NCI-H2171 (cell line): Measurements from ENCODE around the gene TOR1AIP1.
"Not testable (repeated sequence)": the region's sequence is repeated elsewhere in the genome, so short reads cannot be mapped to it uniquely, and the experiment has no call there.

Source experiments
- DNase-seq: peaks from one replicate; lab custom pipeline; 2025; lab: John Stamatoyannopoulos, UW

TOR1AIP1 gene, protein sequence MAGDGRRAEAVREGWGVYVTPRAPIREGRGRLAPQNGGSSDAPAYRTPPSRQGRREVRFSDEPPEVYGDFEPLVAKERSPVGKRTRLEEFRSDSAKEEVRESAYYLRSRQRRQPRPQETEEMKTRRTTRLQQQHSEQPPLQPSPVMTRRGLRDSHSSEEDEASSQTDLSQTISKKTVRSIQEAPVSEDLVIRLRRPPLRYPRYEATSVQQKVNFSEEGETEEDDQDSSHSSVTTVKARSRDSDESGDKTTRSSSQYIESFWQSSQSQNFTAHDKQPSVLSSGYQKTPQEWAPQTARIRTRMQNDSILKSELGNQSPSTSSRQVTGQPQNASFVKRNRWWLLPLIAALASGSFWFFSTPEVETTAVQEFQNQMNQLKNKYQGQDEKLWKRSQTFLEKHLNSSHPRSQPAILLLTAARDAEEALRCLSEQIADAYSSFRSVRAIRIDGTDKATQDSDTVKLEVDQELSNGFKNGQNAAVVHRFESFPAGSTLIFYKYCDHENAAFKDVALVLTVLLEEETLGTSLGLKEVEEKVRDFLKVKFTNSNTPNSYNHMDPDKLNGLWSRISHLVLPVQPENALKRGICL

DNA sequence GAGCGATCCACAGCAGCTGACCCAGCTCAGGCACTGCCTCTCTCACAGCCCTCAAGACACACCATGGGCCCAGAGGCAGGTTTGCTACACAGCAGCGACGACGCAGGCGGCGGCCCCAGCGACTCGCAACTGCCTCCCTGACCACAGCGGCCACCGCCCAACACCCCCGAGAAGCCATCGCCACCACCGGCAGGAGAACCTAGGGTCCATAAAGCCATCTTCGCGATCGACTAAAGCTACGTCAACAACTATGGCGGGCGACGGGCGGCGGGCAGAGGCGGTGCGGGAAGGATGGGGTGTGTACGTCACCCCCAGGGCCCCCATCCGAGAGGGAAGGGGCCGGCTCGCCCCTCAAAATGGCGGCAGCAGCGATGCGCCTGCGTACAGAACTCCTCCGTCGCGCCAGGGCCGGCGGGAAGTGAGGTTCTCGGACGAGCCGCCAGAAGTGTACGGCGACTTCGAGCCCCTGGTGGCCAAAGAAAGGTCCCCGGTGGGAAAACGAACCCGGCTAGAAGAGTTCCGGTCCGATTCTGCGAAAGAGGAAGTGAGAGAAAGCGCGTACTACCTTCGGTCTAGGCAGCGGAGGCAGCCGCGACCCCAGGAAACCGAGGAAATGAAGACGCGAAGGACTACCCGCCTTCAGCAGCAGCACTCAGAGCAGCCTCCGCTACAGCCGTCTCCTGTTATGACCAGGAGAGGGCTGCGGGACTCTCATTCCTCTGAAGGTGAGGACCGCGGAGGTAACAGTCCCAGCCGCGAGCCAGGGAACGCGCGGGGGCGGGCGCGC, at the start of gene TOR1AIP1:
Gene TOR1AIP1, plus strand, starts transcription at position 33 of the 787 bp plus-strand sequence. Its CDS starts 218 bp downstream, at position 251.
- peak; percentile 95 for DNase-seq

GRCh38 chr1:179836686-179837445, 45.2 kb upstream of the TOR1AIP1 start:
- DNase-seq, result not testable (repeated sequence)

DNA sequence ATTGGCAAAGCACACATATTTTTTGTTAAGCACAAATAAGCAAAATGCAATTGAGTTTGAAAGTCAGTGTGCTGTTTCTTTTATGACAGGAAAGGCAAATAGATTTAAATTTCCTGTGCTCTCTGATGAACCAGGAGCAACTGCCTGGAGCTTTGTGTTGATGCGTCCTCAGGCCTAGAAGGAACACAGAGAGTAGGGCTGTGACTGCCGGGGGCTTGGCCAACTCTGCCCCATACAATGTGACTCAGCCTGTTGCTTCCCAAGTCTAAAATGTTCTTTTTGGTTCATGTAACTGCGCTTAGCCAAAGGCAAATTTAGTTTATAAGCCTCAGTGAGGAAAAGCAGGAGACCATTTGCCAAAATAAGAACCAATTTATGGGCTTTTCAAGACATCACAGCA, 42.0 kb upstream of the TOR1AIP1 start:
- no peak for DNase-seq

- no peak for DNase-seq
Measured at GRCh38 chr1:179848233-179848632, 33.9 kb upstream of the TOR1AIP1 start.

GRCh38 chr1:179853102-179853501, 29.0 kb upstream of the TOR1AIP1 start:
- no peak for DNase-seq

DNA sequence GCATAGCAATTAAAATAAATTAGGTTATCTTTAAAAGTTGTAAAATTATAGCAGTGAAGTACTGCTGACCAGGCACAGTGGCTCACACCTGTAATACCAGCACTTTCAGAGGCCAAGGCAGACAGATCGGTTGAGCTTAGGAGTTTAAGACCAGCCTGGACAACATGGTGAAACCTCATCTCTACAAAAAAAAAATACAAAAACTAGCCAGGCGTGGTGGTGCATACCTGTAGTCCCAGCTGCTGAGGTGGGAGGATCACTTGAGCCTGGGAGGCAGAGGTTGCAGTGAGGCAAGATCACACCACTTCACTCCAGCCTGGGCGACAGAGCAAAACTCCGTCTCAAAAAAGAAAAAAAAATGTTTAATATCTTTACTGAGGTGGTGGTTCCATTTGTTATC, 26.3 kb upstream of the TOR1AIP1 start:
- not testable (repeated sequence) for DNase-seq

DNA sequence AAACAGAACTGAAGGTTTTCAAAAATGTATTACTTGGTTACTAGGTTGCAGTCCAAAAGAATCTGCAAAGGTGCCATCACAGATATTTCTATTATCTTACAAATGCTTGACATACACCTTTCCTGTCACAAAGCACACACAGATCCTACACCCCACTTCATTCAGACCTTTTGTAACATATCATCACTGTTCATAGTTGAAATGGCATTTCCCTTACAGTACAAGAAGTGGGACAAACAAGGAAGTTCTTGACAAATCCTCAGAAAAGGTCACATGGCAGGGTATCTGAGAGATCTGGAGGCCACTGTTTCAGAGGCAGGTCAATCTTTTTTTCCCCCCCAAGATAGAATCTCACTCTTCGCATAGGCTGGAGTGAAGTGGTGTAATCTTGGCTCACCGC, 25.8 kb upstream of the TOR1AIP1 start:
- no peak for DNase-seq

DNA sequence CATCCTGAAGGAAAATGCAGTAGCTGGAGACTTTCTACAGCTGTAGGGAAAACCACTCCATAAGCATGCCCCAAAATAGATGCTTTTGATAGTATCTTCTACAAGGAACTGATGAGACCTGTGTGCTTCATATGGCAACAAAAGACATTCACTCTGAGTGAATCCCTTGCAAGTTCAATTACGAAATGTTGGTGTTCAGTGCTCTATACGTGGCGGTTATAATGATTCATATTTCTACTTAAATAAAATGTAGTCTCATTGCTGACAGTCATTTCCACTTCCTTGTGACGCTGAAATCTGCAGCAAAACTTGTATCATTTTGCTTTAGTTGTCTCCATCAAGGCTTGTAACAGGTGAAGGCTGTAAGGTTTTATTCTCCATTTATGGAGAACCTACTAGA, 25.1 kb upstream of the TOR1AIP1 start:
- no peak for DNase-seq

DNA sequence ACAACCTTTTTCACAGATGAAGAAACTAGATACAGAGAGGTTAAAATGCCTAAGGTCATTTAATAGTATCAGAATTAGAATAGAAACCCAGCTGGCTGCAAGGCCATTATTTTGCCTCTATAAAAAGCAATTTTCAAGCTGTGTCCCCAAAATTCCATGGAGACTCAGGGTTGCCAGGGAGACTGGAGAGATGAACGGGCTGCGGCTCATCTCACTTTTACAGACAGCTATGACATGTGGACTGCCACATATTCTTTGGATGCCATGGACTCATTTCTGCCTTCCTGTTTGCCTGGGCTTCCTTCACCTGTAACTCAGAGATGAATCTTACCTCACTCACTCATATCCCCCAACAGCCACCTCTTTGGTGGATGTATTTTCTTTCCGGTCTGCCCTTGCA, 21.4 kb upstream of the TOR1AIP1 start:
- DNase-seq, result no peak

DNA sequence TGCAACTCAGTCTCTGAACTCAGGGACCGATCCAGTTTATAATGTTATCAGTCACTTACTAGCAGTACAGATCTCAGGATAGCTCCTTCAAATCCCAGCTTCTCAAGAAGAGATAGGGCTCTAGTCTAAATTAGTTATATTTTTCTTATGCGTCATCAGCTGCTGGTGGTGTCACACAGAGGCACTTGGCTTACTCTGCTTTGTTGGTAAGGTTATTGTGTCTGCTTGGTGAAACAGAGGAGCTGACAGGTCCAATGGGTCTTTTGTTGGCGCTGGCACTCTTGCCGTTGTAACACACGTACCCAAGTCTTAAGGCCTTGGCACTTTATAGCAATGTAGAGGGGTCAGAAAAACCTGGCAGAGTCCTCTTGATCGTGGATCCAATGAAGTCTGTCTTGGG, 16.7 kb upstream of the TOR1AIP1 start:
- DNase-seq, result no peak

GRCh38 chr1:179866616-179867015, 15.5 kb upstream of the TOR1AIP1 start:
- no peak for DNase-seq

DNA sequence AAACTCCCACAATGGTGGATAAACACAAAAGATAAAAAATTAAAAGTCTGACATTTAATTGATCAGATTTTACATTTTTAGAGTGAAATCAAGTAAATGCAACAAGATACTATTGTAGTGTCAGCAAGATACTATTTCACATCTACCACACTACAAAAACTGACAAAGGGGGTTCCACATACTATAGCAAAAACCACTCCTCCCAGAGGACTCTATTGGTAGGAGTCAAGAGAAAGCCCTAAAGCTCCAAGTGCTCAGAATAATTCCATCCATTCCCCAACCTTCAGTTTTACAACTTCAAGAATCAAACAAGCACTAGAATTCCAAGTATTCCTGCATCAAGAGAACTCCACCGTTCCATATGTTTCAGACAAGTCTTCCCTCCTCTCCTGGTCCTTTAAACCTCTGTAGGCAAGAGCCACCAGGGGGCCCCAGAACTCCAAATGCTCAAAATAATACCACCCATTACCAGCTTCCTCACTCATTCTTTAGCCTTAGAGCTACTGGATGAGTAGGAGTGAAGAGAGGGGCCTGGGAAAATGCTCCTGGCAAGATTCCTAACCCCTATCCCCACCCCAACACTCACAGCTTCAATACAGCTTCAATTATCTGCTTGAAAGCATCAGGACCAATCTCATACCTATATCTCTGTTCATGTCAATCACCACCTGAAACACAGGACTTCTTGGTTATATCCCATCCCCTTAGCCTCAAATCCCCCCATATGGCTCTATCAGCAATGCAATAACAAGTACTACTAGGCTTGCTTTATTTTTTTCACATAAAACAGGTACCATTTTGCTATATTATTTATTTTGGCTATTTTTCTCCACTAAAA, 14.4 kb upstream of the TOR1AIP1 start:
- peak; percentile 8 for DNase-seq

DNA sequence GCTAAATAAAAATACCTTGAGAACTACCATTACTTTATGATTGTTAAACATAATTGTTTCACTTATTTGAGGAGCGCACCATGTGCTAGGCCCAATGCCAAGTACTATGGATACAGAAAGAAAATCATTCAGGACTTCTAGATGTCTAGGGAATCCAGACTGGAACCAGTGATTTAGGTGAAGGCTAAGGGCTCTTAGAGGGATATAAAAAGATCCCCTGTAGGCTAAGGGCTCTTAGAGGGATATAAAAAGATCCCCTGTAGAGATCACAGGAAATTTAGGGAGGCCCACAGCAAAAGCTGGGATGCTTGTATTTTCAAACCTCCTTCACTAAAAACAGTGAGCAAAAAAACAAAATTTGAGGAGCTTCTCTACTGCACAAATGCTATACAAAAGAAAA, 11.2 kb upstream of the TOR1AIP1 start:
- no peak for DNase-seq

DNA sequence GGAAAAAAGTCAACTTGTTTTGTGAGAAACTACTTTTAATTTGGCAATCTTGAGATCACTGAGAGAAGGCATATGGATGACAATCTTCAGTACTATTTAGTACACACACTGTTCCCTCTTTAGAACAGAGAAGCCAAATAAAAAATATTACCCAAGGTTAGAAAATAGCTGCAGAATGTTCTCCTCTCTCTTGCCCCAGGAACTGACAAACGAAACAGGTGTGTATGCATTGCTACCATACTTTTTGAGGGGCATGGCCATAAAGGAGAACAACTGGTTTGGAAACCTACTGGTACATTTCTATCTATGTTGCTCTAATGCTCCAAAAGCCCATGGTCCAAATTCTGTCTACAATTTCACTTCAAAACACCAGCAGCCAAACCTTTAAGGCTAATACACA, 10.1 kb upstream of the TOR1AIP1 start:
- no peak for DNase-seq

DNA sequence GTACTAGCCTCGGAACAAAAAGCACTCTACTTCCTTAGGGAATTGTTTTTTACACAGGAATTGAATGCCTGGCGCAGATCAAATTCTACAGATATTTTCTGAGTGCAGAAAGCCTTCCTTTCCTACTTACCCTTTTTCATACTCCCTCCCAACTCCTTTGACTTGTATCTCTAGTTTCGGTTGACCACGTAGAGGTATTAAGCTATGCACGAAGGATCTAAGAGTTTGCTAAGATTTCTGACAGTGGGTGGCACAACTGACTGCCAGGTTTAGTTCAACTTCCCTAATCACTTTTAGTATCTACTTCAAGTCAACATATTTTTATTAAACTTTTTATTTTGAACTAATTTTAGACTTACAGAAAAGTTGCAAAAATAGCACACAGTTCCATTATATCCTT, 9.5 kb upstream of the TOR1AIP1 start:
- no peak for DNase-seq

DNA sequence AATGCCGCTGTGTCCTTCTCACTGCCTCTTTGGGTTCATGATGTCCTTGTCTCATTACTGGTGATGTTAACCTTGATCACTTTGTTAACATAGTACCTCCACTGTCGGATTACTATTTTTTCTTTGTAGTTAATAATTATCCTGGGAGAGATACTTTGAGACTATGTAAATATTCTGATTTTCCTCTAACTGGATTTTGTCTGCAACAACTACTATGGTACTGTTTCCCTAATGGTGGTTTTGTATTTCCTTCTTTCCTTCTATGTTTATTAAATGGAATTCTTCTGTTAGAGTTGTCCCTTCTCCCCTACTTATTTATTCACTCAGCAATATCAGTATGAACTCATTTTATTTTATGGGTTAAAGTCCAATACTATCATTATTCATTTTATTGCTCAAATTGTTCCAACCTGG, 8.6 kb upstream of the TOR1AIP1 start:
- DNase-seq, result no peak

GRCh38 chr1:179875596-179876299, 6.3 kb upstream of the TOR1AIP1 start:
- no peak for DNase-seq

- no peak for DNase-seq
Measured at GRCh38 chr1:179876300-179876715, 5.8 kb upstream of the TOR1AIP1 start.

DNA sequence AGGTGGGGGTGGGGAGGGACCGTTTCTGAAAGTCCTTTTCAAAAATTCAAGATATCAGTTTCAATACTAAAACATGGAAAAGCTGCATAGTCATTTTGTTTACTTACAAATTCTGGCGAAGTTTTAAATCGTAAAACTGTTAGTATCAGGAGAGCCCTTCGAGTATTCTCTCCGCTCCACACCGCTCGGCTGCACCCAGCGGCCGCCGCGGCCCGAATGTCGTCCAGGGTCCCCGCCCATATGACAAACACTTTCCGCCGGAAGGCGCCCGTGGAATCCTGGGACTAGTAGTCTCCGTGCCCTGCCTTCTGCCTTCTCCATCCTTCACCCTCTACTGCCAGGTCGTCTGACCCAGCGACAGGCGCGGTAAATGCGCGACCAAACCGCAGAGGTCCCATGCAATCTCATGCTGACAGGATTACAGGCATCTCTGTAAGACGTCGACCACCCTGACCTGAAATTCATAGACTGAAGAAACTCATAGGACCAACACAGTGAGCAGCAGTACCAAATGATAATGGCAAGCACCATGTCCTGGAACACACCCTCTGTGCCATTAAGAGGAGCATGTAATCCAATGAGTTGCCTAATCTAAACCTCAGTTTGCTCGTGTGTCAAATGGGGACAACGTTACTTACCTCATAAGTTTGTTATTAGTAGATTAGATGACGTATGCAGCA, 4.4 kb upstream of the TOR1AIP1 start, which contains the start of gene TOR1AIP2:
Gene TOR1AIP2, minus strand, starts transcription at position 218 of the 680 bp plus-strand sequence. CDS start 25,138 bp downstream, outside the sequence.
- peak; percentile 77 for DNase-seq

- no peak for DNase-seq
Measured at GRCh38 chr1:179879797-179880196, 2.3 kb upstream of the TOR1AIP1 start.
